Daoy (cell line): ENCODE results near the gene PPP3CA. TPM values are rescaled to one million over a fixed set of nuclear protein-coding genes. Genes with fewer than 3 reads are reported as not detected.
"Not testable (repeated sequence)": the region's sequence is repeated elsewhere in the genome, so short reads cannot be mapped to it uniquely, and the experiment has no call there.

Experiments used
- DNase-seq: peaks from one replicate; pipeline ENCODE4 v3.0.0-alpha.2; 2015; ENCODE audit warnings: low read depth
- total RNA-seq: library from RNA; depleted of rRNA; stranded (reverse); fragments of >200 nt; shearing (Covaris generic); gene quantifications from 2 replicates; pipeline ENCODE4 v1.2.3, GENCODE V29; 2014

The PPP3CA gene
- total RNA-seq, 1 experiment from 2014 or later, result 10.1 TPM

GRCh38 chr4:101009471-101009870 is 337.9 kb downstream of the PPP3CA start:
- DNase-seq, result no peak

GRCh38 chr4:101008503-101008902 is 338.8 kb downstream of the PPP3CA start:
- DNase-seq, result no peak

DNA sequence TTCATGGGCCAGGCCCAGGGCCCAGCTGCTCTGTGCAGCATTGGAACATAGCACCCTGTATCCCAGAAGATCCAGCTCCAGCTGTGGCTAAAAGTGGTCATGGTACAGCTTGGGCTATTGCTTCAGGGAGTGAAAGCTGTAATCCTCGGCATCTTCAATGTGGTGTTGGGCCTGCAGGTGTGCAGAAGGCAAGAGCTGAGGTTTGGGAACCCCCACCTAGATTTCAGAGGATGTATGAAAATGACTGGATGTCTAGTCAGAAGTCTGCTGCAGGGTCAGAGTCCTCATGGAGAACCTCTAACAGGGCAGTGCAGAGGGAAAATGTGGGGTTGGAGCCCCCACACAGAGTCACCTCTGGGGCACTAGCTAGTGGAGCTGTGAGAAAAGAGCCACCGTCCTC is 341.7 kb downstream of the PPP3CA start:
- no peak for DNase-seq

- no peak for DNase-seq
Observed at GRCh38 chr4:101000496-101000895, 346.8 kb downstream of the PPP3CA start.

GRCh38 chr4:100995671-100996070 is 351.7 kb downstream of the PPP3CA start:
- DNase-seq, result no peak

DNA sequence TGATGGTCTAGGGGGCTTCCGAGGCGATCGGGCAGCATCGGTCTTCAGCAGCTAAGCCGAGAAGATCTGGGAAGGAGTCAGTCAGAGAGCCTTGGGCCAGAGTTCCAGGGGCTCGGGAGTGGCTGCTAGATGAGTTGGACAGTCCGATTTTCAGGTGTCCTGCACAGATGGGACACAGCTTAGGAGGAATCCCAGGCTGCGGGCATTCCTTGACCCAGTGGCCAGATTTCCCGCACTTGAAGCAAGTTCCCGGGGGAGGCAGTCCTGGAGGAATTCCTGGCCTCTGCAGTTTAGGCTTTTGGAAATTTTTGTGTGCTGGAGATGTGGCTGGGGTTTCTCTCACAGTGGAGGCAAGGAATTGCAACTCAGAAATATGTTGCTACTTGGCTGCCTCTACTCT is 352.3 kb downstream of the PPP3CA start:
- DNase-seq, result not testable (repeated sequence)

- DNase-seq, result not testable (repeated sequence)
Observed at GRCh38 chr4:100991332-100992069, 355.8 kb downstream of the PPP3CA start.

DNA sequence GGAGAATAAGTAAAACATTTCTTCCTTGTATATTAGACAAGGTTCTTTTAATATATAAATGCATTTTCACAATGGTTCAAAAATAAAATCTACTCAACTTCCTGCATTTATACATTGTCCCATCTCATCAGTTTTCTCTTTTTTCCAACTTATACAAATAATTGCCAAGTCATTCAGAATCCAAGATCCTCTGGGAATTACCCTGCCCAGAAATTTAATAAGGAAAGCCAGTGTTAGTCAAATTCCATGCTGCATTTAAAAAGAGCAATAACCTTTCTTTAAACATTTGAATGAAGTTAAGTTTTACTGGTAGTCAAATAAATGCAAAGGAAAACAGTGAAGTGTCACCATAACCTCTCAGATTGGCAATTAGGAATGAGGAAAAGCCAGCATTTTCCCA is 357.9 kb downstream of the PPP3CA start:
- DNase-seq, result no peak

DNA sequence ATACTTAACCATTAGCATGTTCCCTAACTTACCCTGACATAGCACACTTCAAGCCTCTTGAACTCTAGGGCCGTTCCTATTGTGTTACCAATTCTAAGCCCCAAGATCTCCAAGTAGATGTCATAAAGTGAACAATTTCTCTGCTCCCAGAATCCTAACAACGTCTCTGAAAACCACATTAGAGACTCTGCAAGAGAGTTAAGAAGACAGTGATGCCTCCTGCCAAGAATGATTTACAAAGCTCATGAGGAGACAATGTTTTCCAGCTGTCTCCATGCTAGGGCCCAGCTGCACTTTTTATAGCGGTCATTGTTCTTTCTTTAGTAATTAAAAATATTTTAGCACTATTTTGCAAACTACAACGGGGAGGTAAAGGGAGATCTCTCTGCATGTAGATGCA is 358.4 kb downstream of the PPP3CA start:
- DNase-seq, result no peak

GRCh38 chr4:100986360-100986868 is 360.9 kb downstream of the PPP3CA start:
- peak; percentile 6 for DNase-seq

- no peak for DNase-seq
Observed at GRCh38 chr4:100985576-100985975, 361.8 kb downstream of the PPP3CA start.

DNA sequence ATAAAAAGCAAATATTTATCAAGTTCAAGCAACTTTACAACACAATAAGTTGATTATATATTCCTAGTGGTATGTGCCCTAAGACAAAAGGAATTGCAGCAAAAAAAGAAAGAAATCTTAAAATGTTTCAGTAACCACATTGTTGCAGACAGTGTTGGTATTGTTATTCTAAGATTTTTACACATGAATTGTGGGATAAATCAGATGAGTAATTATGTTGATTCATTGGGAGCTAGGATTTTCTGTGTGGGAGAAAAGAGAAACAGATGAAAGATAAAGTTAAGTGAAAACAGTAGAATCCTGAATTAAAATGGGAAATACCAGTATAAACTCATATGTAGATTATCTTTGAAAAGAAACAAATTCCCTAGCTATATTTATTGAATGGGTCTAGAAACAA is 362.4 kb downstream of the PPP3CA start:
- no peak for DNase-seq

DNA sequence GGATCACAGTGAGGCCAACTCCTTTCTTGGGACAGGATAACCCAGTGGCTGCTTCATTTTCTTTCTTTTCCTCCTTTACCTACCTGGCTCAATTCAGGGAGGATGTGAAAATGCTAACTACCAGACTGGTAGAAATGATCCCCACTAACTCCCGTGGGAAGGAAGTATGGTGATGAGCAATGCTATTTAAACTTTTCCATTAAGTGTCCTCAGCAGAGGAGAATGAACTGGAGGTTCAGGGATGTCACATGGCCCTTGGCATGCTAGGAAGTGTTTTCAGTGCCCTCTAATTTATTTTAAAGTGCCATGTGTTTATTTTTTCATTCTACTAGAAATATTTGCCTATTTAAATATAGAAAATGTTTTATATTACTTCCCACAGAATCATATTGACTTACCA is 363.9 kb downstream of the PPP3CA start:
- DNase-seq, result no peak

DNA sequence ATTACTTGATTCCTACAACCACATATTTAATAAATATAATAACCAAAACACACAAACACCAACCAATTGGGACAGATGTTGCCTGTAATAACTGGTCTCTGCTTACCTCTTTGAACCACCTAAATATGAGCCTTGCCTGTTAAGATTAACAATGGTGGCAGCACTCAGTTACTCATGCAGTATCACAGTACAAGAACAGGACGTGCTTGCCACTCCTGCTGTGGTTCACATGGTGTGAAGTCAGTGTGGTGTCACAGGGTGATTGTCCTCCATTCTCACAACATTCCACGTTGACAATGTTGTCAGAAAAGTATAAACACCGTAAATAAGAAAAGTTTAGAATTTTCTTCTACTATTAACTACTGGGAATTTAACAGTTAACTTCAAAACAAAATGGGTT is 365.0 kb downstream of the PPP3CA start:
- no peak for DNase-seq

- DNase-seq, result peak; percentile 29
Observed at GRCh38 chr4:100981447-100982204, 365.7 kb downstream of the PPP3CA start.

GRCh38 chr4:100979736-100980135 is 367.6 kb downstream of the PPP3CA start:
- no peak for DNase-seq

GRCh38 chr4:100977746-100978397 is 369.5 kb downstream of the PPP3CA start:
- no peak for DNase-seq

- DNase-seq, result no peak
Observed at GRCh38 chr4:100977274-100977673, 370.1 kb downstream of the PPP3CA start.
